GM18870 (cell line): ENCODE results near the gene KCNQ5.

Experiments
- ATAC-seq: cut with Tn5 transposase; IDR thresholded peaks from one replicate; pipeline ENCODE4 v1.9.1; 2021; ENCODE audit warnings: moderate library complexity; ENCODE audit not compliant: unreplicated experiment

The KCNQ5 gene

GRCh38 chr6:72674842-72675241 is 53.0 kb downstream of the KCNQ5 start:
- ATAC-seq: no peak

- ATAC-seq: no peak
Measured at GRCh38 chr6:72675396-72675795, 53.5 kb downstream of the KCNQ5 start.

DNA sequence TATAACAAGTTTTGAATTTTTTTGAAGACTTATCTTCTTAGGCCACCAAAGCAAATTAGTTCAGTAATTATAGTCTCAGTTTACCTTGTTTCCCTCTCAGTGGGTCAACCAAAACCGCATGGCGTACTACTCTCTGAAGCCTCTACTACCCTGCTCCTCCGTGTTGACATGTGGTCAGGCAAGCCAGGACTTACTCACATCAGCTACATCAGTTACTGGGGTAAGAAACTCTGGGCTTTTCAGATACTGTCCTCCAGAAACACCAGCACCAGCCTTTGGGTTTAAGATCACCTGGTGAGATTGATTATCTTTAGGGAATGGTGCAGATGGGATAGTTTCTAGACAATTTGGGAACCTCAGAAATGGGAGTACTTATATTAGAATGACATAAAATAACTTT is 55.1 kb downstream of the KCNQ5 start:
- no peak for ATAC-seq

DNA sequence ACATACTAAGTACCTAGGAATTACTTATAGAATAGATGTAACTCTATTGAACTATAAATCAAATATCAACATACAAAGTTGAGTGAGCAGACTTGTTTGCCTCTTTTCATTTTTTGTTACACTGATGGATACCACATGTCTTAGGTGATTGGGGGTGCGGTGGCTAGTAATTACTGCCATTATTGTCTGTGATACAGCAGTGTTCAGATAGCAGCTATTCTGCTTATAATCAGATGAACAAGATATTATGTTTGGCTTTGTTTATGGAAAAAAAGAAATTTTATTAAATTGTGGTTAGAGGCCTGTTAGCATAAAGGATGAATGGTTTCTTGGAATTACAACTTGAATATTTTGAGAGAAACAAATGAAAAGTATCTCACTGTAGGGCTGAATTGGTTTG is 55.9 kb downstream of the KCNQ5 start:
- no peak for ATAC-seq

DNA sequence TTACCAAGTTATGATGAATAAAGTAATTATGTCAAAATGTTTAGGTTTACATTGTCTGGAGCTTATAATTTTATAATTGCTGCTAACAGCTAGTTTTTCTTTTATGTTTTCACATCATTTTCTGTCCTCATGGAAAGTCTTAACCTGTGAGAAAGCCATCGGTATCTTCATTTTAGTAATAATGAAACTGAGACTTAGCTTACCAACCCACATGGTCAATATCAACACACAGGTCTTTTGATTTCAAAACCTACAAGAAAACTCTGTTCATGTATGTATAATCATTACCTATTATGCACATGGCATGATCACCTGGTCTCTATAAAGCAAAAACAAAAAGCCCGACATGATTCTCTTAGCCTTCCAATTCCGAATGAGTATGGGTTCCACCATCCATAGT is 61.9 kb downstream of the KCNQ5 start:
- ATAC-seq: peak; percentile 92

- peak; percentile 92 for ATAC-seq
Measured at GRCh38 chr6:72689107-72689954, 67.5 kb downstream of the KCNQ5 start.

- no peak for ATAC-seq
Measured at GRCh38 chr6:72691249-72691648, 69.4 kb downstream of the KCNQ5 start.

DNA sequence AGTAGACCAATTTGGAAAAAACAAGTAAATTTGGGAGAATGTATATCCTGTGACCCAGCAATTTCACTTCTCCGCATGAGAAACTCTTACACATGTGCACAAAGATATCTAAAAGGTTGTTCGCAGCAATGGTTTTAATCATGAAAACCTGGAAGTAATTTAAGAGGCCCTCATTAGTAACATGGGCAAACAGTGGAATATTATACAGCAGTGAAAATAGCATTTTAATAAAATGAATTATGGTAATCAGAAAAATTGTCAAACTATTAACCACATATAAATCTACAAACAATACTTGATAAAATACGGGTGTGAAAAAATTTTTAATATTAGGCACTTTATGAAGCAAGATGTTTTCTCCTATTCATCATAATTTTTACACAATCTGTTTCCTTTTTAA is 74.2 kb downstream of the KCNQ5 start:
- ATAC-seq: no peak

DNA sequence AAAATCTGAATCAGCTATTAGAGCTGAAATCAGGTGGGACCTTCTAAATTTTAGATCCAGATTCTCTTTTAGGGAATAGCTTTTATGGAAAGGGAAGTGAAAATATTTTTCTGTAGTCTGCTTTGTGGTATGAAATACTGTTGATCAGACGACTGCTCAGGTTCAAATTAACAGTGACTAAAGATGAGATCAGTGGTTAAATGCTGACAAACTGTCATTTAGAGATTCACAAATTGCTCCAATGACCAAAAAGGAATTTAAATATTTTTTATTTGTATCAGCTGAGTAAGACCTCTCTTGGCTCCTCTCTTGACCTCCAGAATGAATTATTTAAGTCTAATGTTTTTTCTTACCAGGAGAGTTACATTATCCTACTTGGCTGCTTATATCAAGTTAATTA is 77.3 kb downstream of the KCNQ5 start:
- ATAC-seq: no peak

DNA sequence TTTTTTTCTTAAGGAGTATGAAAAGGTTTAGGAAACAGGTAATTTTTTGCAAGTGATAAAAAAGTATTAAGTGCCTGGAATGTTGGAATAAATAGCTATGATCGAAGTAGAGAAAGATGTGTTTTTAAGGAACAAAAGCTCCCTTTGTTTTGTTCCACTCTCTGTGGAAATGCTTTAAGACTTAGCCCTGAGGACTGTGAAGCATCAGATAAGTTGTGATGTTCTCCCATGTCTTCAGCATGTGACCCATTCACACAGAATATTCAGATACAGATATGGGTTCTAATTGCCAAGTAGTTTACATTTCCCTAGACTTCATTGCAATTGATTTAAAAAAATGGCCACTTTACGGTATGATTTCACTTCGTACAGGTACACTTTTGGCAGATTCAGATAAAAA is 80.6 kb downstream of the KCNQ5 start:
- ATAC-seq: no peak

DNA sequence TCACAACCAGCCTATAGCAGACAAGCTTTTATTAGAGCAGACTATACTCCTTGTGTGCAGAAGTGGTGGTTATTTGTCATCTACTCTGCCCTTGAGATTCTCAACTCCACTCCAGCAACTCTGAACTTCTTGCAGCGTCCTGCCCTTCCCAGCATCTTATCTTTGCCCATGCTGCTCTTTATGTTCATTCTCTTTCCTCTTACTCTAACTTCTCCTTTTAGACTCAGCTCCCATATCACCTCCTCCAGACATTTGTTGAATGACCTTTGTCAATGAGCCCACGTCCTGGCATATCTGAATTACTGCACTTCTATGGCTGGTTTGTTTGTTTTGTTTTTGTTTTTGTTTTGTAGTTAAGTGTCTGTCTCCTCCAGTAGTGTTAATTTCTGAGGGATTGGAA is 81.2 kb downstream of the KCNQ5 start:
- no peak for ATAC-seq

GRCh38 chr6:72704979-72705378 is 83.1 kb downstream of the KCNQ5 start:
- ATAC-seq: no peak

- ATAC-seq: no peak
Measured at GRCh38 chr6:72709431-72709830, 87.6 kb downstream of the KCNQ5 start.

GRCh38 chr6:72711731-72712130 is 89.9 kb downstream of the KCNQ5 start:
- ATAC-seq: no peak

- no peak for ATAC-seq
Measured at GRCh38 chr6:72712910-72713309, 91.0 kb downstream of the KCNQ5 start.

- no peak for ATAC-seq
Measured at GRCh38 chr6:72715119-72715518, 93.3 kb downstream of the KCNQ5 start.

GRCh38 chr6:72716916-72717315 is 95.1 kb downstream of the KCNQ5 start:
- ATAC-seq: no peak

GRCh38 chr6:72720464-72720863 is 98.6 kb downstream of the KCNQ5 start:
- ATAC-seq: no peak

GRCh38 chr6:72721346-72721745 is 99.5 kb downstream of the KCNQ5 start:
- ATAC-seq: no peak

GRCh38 chr6:72724545-72724944 is 102.7 kb downstream of the KCNQ5 start:
- peak; percentile 92 for ATAC-seq

DNA sequence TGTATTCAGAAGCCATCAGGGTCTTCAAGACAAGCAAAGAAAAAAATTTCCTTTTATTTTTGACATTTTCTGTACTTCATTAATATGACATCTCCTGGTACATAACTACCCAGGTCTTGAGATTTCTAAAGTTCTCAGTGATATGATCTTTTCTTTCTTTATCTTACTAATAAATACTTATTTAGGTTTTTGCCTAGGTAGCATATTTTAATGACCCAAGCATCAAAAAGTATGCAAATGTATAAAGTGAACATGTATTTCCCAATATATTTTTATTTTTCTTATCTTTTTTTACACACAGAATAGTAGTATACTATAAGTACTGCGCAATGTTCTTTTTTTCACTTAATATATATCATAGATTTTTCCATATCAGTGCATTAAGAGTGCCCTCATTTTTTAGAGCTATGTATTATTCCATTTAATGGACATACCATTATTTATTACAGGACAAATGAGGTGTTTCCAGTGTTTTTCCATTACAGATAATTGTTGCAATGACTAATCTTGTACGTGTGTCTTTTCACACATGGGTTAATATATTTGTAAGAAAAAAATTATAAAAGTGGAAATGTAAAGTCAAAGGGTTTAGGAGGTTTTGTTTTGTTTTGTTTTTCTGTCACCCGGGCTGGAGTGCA is 107.0 kb downstream of the KCNQ5 start:
- ATAC-seq: no peak

DNA sequence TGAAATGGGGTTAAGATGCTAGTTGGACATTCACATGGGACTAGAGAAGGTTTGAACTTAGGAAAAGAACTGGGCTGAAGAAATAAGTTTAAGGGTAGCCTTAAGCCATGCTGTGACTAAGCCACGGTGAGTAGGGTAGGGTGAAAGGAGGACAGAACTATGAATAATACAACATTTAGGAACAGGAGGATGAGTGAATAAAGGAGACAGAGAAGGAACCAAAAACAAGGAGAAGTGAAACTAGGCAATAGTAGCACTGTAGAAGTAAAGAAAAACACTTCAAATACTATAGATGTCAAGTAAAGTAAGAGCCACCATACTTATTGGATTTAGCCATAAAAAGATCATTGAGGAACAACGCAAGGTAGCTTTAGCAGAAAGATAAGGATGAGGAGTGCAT is 111.2 kb downstream of the KCNQ5 start:
- no peak for ATAC-seq

DNA sequence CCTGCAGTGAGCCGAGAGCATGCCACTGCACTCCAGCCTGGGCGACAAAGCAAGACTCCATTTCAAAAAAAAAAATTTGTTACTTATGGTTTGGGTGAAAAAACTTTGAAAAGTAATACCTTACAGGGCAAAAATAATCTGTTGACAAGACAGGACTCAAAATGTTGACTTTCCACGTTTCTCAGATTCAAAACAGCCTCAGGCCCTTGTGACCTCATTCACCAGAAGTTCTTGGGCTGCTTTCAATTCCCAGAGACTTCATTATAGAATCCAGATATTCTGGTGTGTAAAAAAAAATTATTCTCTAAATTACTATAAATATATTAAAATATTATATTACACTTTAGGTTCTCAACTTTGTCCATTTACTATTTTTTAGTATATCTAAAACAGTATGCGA is 116.2 kb downstream of the KCNQ5 start:
- no peak for ATAC-seq
